DND-41 (cell line): ENCODE measurements around the gene CLEC9A.

Experiments
- ATAC-seq: fragments of 200-7000 bp; cut with Tn5 transposase; 3 replicates; pipeline ENCODE4 v1.9.1; 2021; ENCODE audit warnings: low read depth; ENCODE audit not compliant: insufficient read depth
- DNase-seq: peaks from one replicate; pipeline ENCODE4 v3.0.0-alpha.2; 2020
- H2AFZ ChIP-seq: 2 replicates; pipeline ENCODE4 v1.6.0; 2012; ENCODE audit warnings: low read depth, low read length
- H3K27ac ChIP-seq: 2 replicates; pipeline ENCODE4 v1.5.1; 2012; ENCODE audit warnings: low read length, inconsistent platforms
- H3K27me3 ChIP-seq: fragments of 200-600 bp; sonication (generic); 2 replicates; pipeline ENCODE4 v1.6.0; 2012; ENCODE audit warnings: low read length, mild to moderate bottlenecking, inconsistent platforms; ENCODE audit not compliant: insufficient read depth, poor library complexity
- H3K36me3 ChIP-seq: 2 replicates; pipeline ENCODE4 v1.5.1; 2012; ENCODE audit warnings: low read length, inconsistent platforms; ENCODE audit not compliant: insufficient read depth
- H3K4me1 ChIP-seq: 2 replicates; pipeline ENCODE4 v1.5.1; 2012; ENCODE audit warnings: mild to moderate bottlenecking, low read length; ENCODE audit not compliant: insufficient read depth
- H3K4me2 ChIP-seq: 2 replicates; pipeline ENCODE4 v1.6.0; 2012; ENCODE audit warnings: mild to moderate bottlenecking, moderate library complexity, low read length, inconsistent platforms; ENCODE audit not compliant: insufficient read depth
- H3K4me3 ChIP-seq, 2 experiments: fragments of 200-600 bp in 1 of 2; shearing (Covaris generic) in 1 of 2; 2 replicates each; pipeline ENCODE4 v1.5.1; 2012 to 2016; ENCODE audit warnings: inconsistent platforms in 2 of 2, low read length in 2 of 2, mild to moderate bottlenecking in 2 of 2, low read depth in 1 of 2, moderate library complexity in 1 of 2
- H3K79me2 ChIP-seq: 2 replicates; pipeline ENCODE4 v1.6.0; 2012; ENCODE audit warnings: low read length, inconsistent platforms; ENCODE audit not compliant: insufficient read depth
- H3K9ac ChIP-seq: 2 replicates; pipeline ENCODE4 v1.6.0; 2012; ENCODE audit warnings: low read depth, mild to moderate bottlenecking, inconsistent platforms, low read length, moderate library complexity
- H3K9me3 ChIP-seq: 2 replicates; pipeline ENCODE4 v1.5.1; 2012; ENCODE audit warnings: low read length, moderate library complexity, mild to moderate bottlenecking, inconsistent platforms; ENCODE audit not compliant: insufficient read depth, severe bottlenecking
- H4K20me1 ChIP-seq: 2 replicates; pipeline ENCODE4 v1.6.0; 2012; ENCODE audit warnings: low read length; ENCODE audit not compliant: insufficient read depth
- CTCF ChIP-seq: IDR thresholded peaks from 2 replicates; pipeline ENCODE4 v1.5.1; 2012; ENCODE audit warnings: borderline replicate concordance, low read length, moderate library complexity, mild to moderate bottlenecking; ENCODE audit not compliant: poor library complexity, severe bottlenecking; ENCODE audit errors: extremely low read depth
- EZH2 ChIP-seq: IDR thresholded peaks from 3 replicates; pipeline ENCODE4 v1.6.1; 2012; ENCODE audit warnings: borderline replicate concordance, low read depth, mild to moderate bottlenecking, moderate library complexity, low read length, inconsistent platforms; ENCODE audit not compliant: severe bottlenecking

CLEC9A gene

GRCh38 chr12:10088955-10089900, 58.7 kb downstream of the CLEC9A start:
- Histone ChIP-seq H4K20me1 (no peaks in the 10 kb centered on the region), H3K9ac (no peak overlapping the region), H3K9me3 (no peaks in the 10 kb centered on the region), H3K36me3 (no peaks in the 10 kb centered on the region), H3K27me3 (peaks cover 16% of the 10 kb centered on the region), H3K4me3 (no peak overlapping the region), H3K4me1 (no peaks in the 10 kb centered on the region), H3K27ac (no peak overlapping the region), H2AFZ (no peak overlapping the region), H3K4me2 (no peak overlapping the region), H3K79me2 (no peaks in the 10 kb centered on the region)
- ATAC-seq (no peak), DNase-seq (no peak)
- TF ChIP-seq EZH2 (no peak), CTCF (no peak)

- no peak overlapping the region for H3K27ac ChIP-seq
- DNase-seq: no peak
- no peak overlapping the region for H2AFZ ChIP-seq
- H3K27me3 ChIP-seq: peaks cover 32% of the 10 kb centered on the region
- no peaks in the 10 kb centered on the region for H3K4me1 ChIP-seq
- no peak overlapping the region for H3K9ac ChIP-seq
- H3K4me2 ChIP-seq: no peak overlapping the region
- TF ChIP-seq CTCF (no peak), EZH2 (no peak)
- no peaks in the 10 kb centered on the region for H3K79me2 ChIP-seq
- ATAC-seq: no peak
- H4K20me1 ChIP-seq: no peaks in the 10 kb centered on the region
- no peaks in the 10 kb centered on the region for H3K36me3 ChIP-seq
- H3K4me3 ChIP-seq: no peak overlapping the region
- no peaks in the 10 kb centered on the region for H3K9me3 ChIP-seq
Measured at GRCh38 chr12:10094646-10095395, 64.3 kb downstream of the CLEC9A start.

- Histone ChIP-seq H3K4me3 (no peak overlapping the region), H3K79me2 (no peaks in the 10 kb centered on the region), H3K27ac (no peak overlapping the region), H3K4me2 (no peak overlapping the region), H3K9ac (no peak overlapping the region), H3K27me3 (peaks cover 31% of the 10 kb centered on the region), H3K36me3 (no peaks in the 10 kb centered on the region), H3K4me1 (no peaks in the 10 kb centered on the region), H2AFZ (no peak overlapping the region), H4K20me1 (no peaks in the 10 kb centered on the region), H3K9me3 (no peaks in the 10 kb centered on the region)
- DNase-seq: no peak
- no peak for ATAC-seq
- TF ChIP-seq EZH2 (no peak), CTCF (no peak)
Measured at GRCh38 chr12:10095971-10096370, 65.5 kb downstream of the CLEC9A start.
